HEK293 (cell line): ENCODE results near the gene SRSF12.

ENCODE experiments used
- CTCF ChIP-seq: fragments of 450-650 bp; formaldehyde crosslinking; IDR thresholded peaks from 2 replicates; pipeline ENCODE4 v1.5.1; 2016; ENCODE audit warnings: missing biosample characterization, missing genetic modification characterization
- ZBTB11 ChIP-seq: fragments of 450-650 bp; formaldehyde crosslinking; conservative IDR thresholded peaks from 2 replicates; pipeline ENCODE4 v1.5.1; 2016; ENCODE audit warnings: low read depth, missing biosample characterization, missing genetic modification characterization
- ZNF621 ChIP-seq: fragments of 450-650 bp; formaldehyde crosslinking; IDR thresholded peaks from 2 replicates; pipeline ENCODE4 v1.5.1; 2017; ENCODE audit warnings: missing biosample characterization, missing genetic modification characterization

- TF ChIP-seq CTCF (tag by site-specific recombination): no peak
- TF ChIP-seq ZBTB11 (tag by site-specific recombination): no peak
- TF ChIP-seq ZNF621 (tag by site-specific recombination): no peak
Measured at GRCh38 chr6:89071036-89071435, 46.8 kb downstream of the SRSF12 start.
